Measurements from ENCODE around the gene ZNF672. TPM values are rescaled to one million over a fixed set of nuclear protein-coding genes. Genes with fewer than 3 reads are reported as not detected.

Gene ZNF672
- total and polyA plus RNA-seq, 2 of the 13 experiments (the other 11 are each of a cell fraction or from before 2014, with no cell fraction given): 17.2 to 22.9 TPM

- peak; percentile 47; the same call in 1 of the 2 replicates for TF ChIP-seq MYNN (CRISPR knock-in tag; IDR thresholded peaks at IDR 0.05; ENCODE audit: low read depth)
- TF ChIP-seq MTF1 (CRISPR knock-in tag; IDR thresholded peaks at IDR 0.05): no peak
- TF ChIP-seq TGIF2 (CRISPR knock-in tag; IDR thresholded peaks at IDR 0.05): peak; percentile 84
- TF ChIP-seq ZSCAN20 (CRISPR knock-in tag; IDR thresholded peaks at IDR 0.05; ENCODE audit: borderline replicate concordance): peak; percentile 72; the same call in 1 of the 2 replicates
- no peak for TF ChIP-seq GPBP1L1 (CRISPR knock-in tag; IDR thresholded peaks at IDR 0.05)
- TF ChIP-seq NFAT5 (CRISPR knock-in tag; IDR thresholded peaks at IDR 0.05): no peak
- TF ChIP-seq NR0B2 (CRISPR knock-in tag; IDR thresholded peaks at IDR 0.05): 0 out of 2 replicates have a peak, but pooled peaks have one; percentile 4
- TF ChIP-seq LBX2 (CRISPR knock-in tag; IDR thresholded peaks at IDR 0.05; ENCODE audit: borderline replicate concordance): 0 out of 2 replicates have a peak, but pooled peaks have one; percentile 56
- peak; percentile 99 for TF ChIP-seq GABPB1 (CRISPR knock-in tag; IDR thresholded peaks at IDR 0.05)
- 0 out of 2 replicates have a peak, but pooled peaks have one; percentile 76 for TF ChIP-seq ZZZ3 (CRISPR knock-in tag; IDR thresholded peaks at IDR 0.05; ENCODE audit: borderline replicate concordance)
- TF ChIP-seq ZNF691 (CRISPR knock-in tag; IDR thresholded peaks at IDR 0.05; ENCODE audit: borderline replicate concordance, low read depth): peak; percentile 87
- TF ChIP-seq ZBTB33 (CRISPR knock-in tag; IDR thresholded peaks at IDR 0.05): peak; percentile 41; the same call in 1 of the 2 replicates
- TF ChIP-seq ZNF841 (CRISPR knock-in tag; IDR thresholded peaks at IDR 0.05; ENCODE audit: borderline replicate concordance): no peak
Observed at GRCh38 chr1:248825909-248826760, 11.9 kb upstream of the ZNF672 start, which contains the start of gene SH3BP5L (continued).

Data from HepG2 (cell line).